SK-N-MC (cell line): ENCODE measurements around the gene APOBEC3C.

Source experiments
- EZH2 ChIP-seq: fragments of 200-600 bp; sonication (generic); IDR thresholded peaks from one replicate; pipeline ENCODE4 v1.6.1; 2017; ENCODE audit warnings: antibody characterized with exemption
- POLR2AphosphoS5 ChIP-seq: IDR thresholded peaks from 2 replicates; pipeline ENCODE4 v1.6.1; 2012; ENCODE audit warnings: mild to moderate bottlenecking, low read depth, low read length, borderline replicate concordance

DNA sequence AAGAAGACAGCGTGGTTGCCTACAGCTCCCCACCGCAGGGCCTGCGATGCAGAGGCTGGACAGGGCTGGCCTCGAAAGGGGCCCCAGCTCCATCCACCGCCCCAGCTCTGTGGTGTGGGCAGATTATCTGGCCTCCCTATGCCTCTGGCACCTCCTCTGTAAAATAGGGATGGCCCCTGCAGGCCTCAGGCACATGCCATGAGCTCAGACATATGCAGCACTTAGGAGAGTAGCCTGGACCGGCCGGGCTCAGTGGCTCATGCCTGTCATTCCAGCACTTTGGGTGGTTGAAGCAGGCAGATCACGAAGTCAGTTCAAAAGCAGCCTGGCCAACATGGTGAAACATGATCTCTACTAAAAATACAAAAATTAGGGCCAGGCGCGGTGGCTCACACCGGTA, 14.2 kb downstream of the APOBEC3C start:
- TF ChIP-seq EZH2 = no peak
- no peak for TF ChIP-seq POLR2AphosphoS5
